ENCODE data around the gene KLHL29. TPM values are rescaled to one million over a fixed set of nuclear protein-coding genes. Genes with fewer than 3 reads are reported as not detected.

KLHL29 gene
- total and polyA plus RNA-seq, 2 experiments from 2014 or later, result 1.5 to 6.5 TPM

DNA sequence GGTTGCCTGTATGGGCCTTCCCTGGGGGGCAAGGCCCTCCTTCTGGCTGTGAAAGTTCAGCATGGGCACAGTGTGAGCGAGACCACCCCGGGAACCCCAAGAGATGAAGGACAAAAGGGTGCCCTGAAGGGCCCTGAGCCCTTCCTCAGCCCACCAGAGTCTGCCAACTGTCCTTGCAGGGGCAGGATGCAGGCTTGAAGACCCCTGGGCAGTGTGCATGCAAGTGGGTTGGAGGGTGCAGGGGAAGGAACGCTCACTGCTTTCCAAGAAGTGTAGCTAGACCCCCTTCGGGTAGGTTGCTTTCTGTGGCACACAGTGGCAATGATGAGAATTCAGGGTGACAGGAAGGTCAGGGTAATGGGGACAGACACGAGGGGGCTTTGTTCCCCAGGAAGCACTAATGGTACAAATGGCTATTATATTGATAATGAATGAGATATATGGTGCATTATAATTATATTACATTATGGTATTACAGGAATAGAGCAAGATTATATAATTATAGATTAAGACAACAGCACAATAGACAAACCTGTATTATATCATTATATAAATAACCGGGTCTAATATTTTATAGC, 313.2 kb downstream of the KLHL29 start:
- Histone ChIP-seq H3K4me2 (no peak overlapping the region), H3K36me3 (ENCODE audit: insufficient read depth) (no peaks in the 10 kb centered on the region), H2AFZ (no peak overlapping the region), H3K4me1 (ENCODE audit: insufficient read depth) (no peaks in the 10 kb centered on the region), H3K9me2 (ENCODE audit: insufficient read depth) (peaks cover 3% of the 10 kb centered on the region; the same call in 1 of the 2 replicates), H4K20me1 (replicated peaks; ENCODE audit: insufficient read depth) (no peaks in the 10 kb centered on the region), H3K79me2 (replicated peaks; ENCODE audit: insufficient read depth) (no peaks in the 10 kb centered on the region), H3K4me3 (no peak overlapping the region), H3K27me3 (ENCODE audit: insufficient read depth) (no peaks in the 10 kb centered on the region), H3F3A (replicated peaks; ENCODE audit: low read depth) (no peaks in the 10 kb centered on the region), H3K27ac (ENCODE audit: low read depth) (no peak overlapping the region)
- Mint-ChIP-seq H3K27ac (no peak overlapping the region), H3K4me1 (peaks cover 17% of the 10 kb centered on the region), H3K9me3 (peaks cover 3% of the 10 kb centered on the region; the same call in 1 of the 3 replicates), H3K36me3 (ENCODE audit: low read depth) (peaks cover 24% of the 10 kb centered on the region), H3K27me3 (ENCODE audit: insufficient read depth, low read depth, poor library complexity) (peaks cover 11% of the 10 kb centered on the region), H3K4me3 (no peak overlapping the region)
- ATAC-seq, result no peak
- TF ChIP-seq EZH2 (IDR thresholded peaks at IDR 0.05; ENCODE audit: low read depth, unreplicated experiment) (no peak), ZNF331 (CRISPR knock-in tag; IDR thresholded peaks at IDR 0.05; ENCODE audit: low read depth) (no peak)
- TF ChIP-seq, protein P1, sequence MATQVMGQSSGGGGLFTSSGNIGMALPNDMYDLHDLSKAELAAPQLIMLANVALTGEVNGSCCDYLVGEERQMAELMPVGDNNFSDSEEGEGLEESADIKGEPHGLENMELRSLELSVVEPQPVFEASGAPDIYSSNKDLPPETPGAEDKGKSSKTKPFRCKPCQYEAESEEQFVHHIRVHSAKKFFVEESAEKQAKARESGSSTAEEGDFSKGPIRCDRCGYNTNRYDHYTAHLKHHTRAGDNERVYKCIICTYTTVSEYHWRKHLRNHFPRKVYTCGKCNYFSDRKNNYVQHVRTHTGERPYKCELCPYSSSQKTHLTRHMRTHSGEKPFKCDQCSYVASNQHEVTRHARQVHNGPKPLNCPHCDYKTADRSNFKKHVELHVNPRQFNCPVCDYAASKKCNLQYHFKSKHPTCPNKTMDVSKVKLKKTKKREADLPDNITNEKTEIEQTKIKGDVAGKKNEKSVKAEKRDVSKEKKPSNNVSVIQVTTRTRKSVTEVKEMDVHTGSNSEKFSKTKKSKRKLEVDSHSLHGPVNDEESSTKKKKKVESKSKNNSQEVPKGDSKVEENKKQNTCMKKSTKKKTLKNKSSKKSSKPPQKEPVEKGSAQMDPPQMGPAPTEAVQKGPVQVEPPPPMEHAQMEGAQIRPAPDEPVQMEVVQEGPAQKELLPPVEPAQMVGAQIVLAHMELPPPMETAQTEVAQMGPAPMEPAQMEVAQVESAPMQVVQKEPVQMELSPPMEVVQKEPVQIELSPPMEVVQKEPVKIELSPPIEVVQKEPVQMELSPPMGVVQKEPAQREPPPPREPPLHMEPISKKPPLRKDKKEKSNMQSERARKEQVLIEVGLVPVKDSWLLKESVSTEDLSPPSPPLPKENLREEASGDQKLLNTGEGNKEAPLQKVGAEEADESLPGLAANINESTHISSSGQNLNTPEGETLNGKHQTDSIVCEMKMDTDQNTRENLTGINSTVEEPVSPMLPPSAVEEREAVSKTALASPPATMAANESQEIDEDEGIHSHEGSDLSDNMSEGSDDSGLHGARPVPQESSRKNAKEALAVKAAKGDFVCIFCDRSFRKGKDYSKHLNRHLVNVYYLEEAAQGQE (IDR thresholded peaks at IDR 0.05; ENCODE audit: unreplicated experiment), result no peak
- no peak for DNase-seq (ENCODE audit: low spot score)

DNA sequence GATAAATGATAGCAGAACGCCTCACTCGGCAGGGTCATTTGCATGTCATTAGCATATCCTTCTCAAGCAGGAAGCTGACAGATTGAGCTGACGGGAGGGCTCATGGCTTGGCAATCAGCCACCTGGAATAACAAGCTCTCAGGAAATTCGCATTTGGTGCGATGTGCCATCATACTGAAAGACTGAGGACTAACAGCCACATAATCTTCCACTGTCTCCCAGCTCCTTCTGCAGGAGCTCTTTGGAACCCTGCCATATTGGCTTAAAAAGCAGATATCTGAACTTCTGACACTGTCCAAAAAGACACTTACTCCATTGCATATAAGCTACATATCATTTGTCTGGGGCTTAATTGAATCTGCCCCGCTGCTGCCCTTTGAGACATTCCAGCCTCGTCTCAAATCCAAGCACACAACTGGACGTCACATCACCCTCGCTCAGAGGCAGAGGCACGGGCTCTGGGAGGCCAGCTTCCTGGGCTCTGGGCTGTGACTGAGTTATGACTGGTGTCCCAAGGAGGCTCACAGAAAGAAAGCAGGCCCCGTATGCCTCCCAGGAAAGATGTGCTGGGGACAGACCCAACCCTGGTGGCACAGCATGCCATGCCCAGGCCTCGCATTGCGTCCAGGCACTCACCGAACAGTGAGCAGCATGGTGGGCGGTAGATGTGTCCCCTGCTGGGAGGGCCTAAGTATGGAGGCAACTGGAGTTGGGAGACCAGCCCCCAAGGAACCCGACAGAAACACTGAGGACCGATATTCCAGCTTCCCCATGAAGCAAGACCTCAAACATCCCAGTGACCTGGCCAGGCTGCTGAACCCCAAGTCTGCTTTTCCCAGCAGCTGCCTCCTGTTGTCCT, 314.0 kb downstream of the KLHL29 start:
- Histone ChIP-seq H3K36me3 (ENCODE audit: insufficient read depth) (no peaks in the 10 kb centered on the region), H2AFZ (no peak overlapping the region), H3K27me3 (ENCODE audit: insufficient read depth) (no peaks in the 10 kb centered on the region), H3K4me3 (no peak overlapping the region), H3F3A (replicated peaks; ENCODE audit: low read depth) (no peaks in the 10 kb centered on the region), H3K9me2 (ENCODE audit: insufficient read depth) (peaks cover 3% of the 10 kb centered on the region; the same call in 1 of the 2 replicates), H3K4me2 (no peak overlapping the region), H4K20me1 (replicated peaks; ENCODE audit: insufficient read depth) (no peaks in the 10 kb centered on the region), H3K79me2 (replicated peaks; ENCODE audit: insufficient read depth) (no peaks in the 10 kb centered on the region), H3K27ac (ENCODE audit: low read depth) (no peak overlapping the region), H3K4me1 (ENCODE audit: insufficient read depth) (no peaks in the 10 kb centered on the region)
- peaks cover 3% of the 10 kb centered on the region; the same call in 1 of the 3 replicates for H3K9me3 Mint-ChIP-seq
- H3K27me3 Mint-ChIP-seq (ENCODE audit: insufficient read depth, low read depth, poor library complexity), result peaks cover 14% of the 10 kb centered on the region
- H3K4me3 Mint-ChIP-seq, result no peak overlapping the region
- ATAC-seq (peak; percentile 20; the same call in 2 of the 3 replicates), DNase-seq (ENCODE audit: low spot score) (peak; percentile 52)
- peaks cover 23% of the 10 kb centered on the region for H3K36me3 Mint-ChIP-seq (ENCODE audit: low read depth)
- H3K27ac Mint-ChIP-seq, result no peak overlapping the region
- H3K4me1 Mint-ChIP-seq, result peaks cover 17% of the 10 kb centered on the region
- TF ChIP-seq STAT1 (IDR thresholded peaks at IDR 0.05; ENCODE audit: unreplicated experiment) (no peak), NANOG (IDR thresholded peaks at IDR 0.05; ENCODE audit: borderline replicate concordance) (no peak), EZH2phosphoT487 (IDR thresholded peaks at IDR 0.05; ENCODE audit: unreplicated experiment) (no peak), ZNF331 (CRISPR knock-in tag; IDR thresholded peaks at IDR 0.05; ENCODE audit: low read depth) (no peak), JUNB (IDR thresholded peaks at IDR 0.05; ENCODE audit: unreplicated experiment) (no peak), ZNF114 (CRISPR knock-in tag; IDR thresholded peaks at IDR 0.05) (no peak)
- TF ChIP-seq, protein P2, sequence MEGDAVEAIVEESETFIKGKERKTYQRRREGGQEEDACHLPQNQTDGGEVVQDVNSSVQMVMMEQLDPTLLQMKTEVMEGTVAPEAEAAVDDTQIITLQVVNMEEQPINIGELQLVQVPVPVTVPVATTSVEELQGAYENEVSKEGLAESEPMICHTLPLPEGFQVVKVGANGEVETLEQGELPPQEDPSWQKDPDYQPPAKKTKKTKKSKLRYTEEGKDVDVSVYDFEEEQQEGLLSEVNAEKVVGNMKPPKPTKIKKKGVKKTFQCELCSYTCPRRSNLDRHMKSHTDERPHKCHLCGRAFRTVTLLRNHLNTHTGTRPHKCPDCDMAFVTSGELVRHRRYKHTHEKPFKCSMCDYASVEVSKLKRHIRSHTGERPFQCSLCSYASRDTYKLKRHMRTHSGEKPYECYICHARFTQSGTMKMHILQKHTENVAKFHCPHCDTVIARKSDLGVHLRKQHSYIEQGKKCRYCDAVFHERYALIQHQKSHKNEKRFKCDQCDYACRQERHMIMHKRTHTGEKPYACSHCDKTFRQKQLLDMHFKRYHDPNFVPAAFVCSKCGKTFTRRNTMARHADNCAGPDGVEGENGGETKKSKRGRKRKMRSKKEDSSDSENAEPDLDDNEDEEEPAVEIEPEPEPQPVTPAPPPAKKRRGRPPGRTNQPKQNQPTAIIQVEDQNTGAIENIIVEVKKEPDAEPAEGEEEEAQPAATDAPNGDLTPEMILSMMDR (conservative IDR thresholded peaks at IDR 0.05; ENCODE audit: low read depth in 2 of 2), result no peak
- TF ChIP-seq, protein P3, sequence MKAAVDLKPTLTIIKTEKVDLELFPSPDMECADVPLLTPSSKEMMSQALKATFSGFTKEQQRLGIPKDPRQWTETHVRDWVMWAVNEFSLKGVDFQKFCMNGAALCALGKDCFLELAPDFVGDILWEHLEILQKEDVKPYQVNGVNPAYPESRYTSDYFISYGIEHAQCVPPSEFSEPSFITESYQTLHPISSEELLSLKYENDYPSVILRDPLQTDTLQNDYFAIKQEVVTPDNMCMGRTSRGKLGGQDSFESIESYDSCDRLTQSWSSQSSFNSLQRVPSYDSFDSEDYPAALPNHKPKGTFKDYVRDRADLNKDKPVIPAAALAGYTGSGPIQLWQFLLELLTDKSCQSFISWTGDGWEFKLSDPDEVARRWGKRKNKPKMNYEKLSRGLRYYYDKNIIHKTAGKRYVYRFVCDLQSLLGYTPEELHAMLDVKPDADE (IDR thresholded peaks at IDR 0.05), result no peak
- TF ChIP-seq, protein P1 (IDR thresholded peaks at IDR 0.05; ENCODE audit: unreplicated experiment), result no peak
